HL-60 (cell line): ENCODE measurements around the gene ABHD13.

Experiments
- DNase-seq, 2 experiments: peaks; one replicate each; pipeline ENCODE4 v3.0.0-alpha.2; 2010 to 2020; ENCODE audit warnings: low read depth in 1 of 2, low spot score in 1 of 2
- H3K27ac ChIP-seq: fragments of 250-450 bp; sonication (Bioruptor Pico); replicated peaks from 2 replicates; pipeline ENCODE4 v1.5.1; 2020; ENCODE audit warnings: mild to moderate bottlenecking, moderate library complexity
- H3K27me3 ChIP-seq: fragments of 250-450 bp; sonication (Bioruptor Pico); 2 replicates; pipeline ENCODE4 v1.5.1; 2021; ENCODE audit warnings: mild to moderate bottlenecking, moderate library complexity; ENCODE audit not compliant: insufficient read depth, poor library complexity, severe bottlenecking
- H3K4me3 ChIP-seq: replicated peaks from 2 replicates; pipeline ENCODE4 v1.5.1; 2011; ENCODE audit warnings: mild to moderate bottlenecking, control low read depth, low read length; ENCODE audit not compliant: insufficient read depth
- CTCF ChIP-seq: IDR thresholded peaks from one replicate; pipeline ENCODE4 v1.5.1; 2011; ENCODE audit warnings: low read length, control low read depth, inconsistent platforms; ENCODE audit not compliant: insufficient read depth
- GABPA ChIP-seq: IDR thresholded peaks from 2 replicates; pipeline ENCODE4 v1.6.1; 2012; ENCODE audit warnings: low read depth
- POLR2AphosphoS5 ChIP-seq: IDR thresholded peaks from 2 replicates; pipeline ENCODE4 v1.6.1; 2012; ENCODE audit warnings: low read depth
- REST ChIP-seq: IDR thresholded peaks from 2 replicates; pipeline ENCODE4 v1.6.1; 2012; ENCODE audit warnings: low read depth; ENCODE audit not compliant: insufficient replicate concordance
- SPI1 ChIP-seq: IDR thresholded peaks from 2 replicates; pipeline ENCODE4 v1.6.1; 2012; ENCODE audit warnings: low read depth, mild to moderate bottlenecking, borderline replicate concordance

Gene ABHD13

GRCh38 chr13:108190897-108191296 is 27.3 kb upstream of the ABHD13 start:
- Histone ChIP-seq H3K27ac (no peak overlapping the region), H3K4me3 (no peak overlapping the region), H3K27me3 (no peaks in the 10 kb centered on the region)
- TF ChIP-seq POLR2AphosphoS5, result no peak
- no peak for TF ChIP-seq SPI1
- TF ChIP-seq CTCF, result no peak
- TF ChIP-seq REST, result no peak
- no peak for DNase-seq

- DNase-seq, result no peak
- no peak overlapping the region for H3K4me3 ChIP-seq
- TF ChIP-seq GABPA (no peak), SPI1 (no peak), POLR2AphosphoS5 (no peak), CTCF (no peak), REST (no peak)
- H3K27ac ChIP-seq, result no peak overlapping the region
- H3K27me3 ChIP-seq, result no peaks in the 10 kb centered on the region
Observed at GRCh38 chr13:108193806-108194205, 24.4 kb upstream of the ABHD13 start.

GRCh38 chr13:108194435-108194936 is 23.7 kb upstream of the ABHD13 start:
- no peaks in the 10 kb centered on the region for H3K27me3 ChIP-seq
- TF ChIP-seq POLR2AphosphoS5 (no peak), GABPA (no peak), REST (no peak), CTCF (no peak), SPI1 (no peak)
- no peak for DNase-seq
- H3K27ac ChIP-seq, result no peak overlapping the region
- H3K4me3 ChIP-seq, result no peak overlapping the region
